Measurements from ENCODE around the gene PRAMEF20.

Gene PRAMEF20

GRCh38 chr1:13465515-13465914, 55.3 kb downstream of the PRAMEF20 start:
- no peak for DNase-seq

GRCh38 chr1:13469343-13469742, 59.1 kb downstream of the PRAMEF20 start:
- DNase-seq = no peak
